Stimulated activated CD4-positive, alpha-beta T cell treated with anti-CD3 and anti-CD28 coated beads, TNF-alpha, amount 100 ng/mL, for 4 hours (primary cell): ENCODE data around the gene TMOD2.

Experiments
- DNase-seq, 3 experiments: peaks; one replicate each; pipeline ENCODE4 v3.0.0-alpha.2; 2020; ENCODE audit warnings: low read depth in 3 of 3

The TMOD2 gene

GRCh38 chr15:51736069-51736468 is 15.3 kb upstream of the TMOD2 start:
- no peak for DNase-seq

GRCh38 chr15:51736751-51737521 is 14.5 kb upstream of the TMOD2 start:
- peak; percentile 26 to 43 (median 34) for DNase-seq

GRCh38 chr15:51737522-51738305 is 13.7 kb upstream of the TMOD2 start, which contains the start of gene LYSMD2:
Gene LYSMD2, minus strand, starts transcription at chr15:51737655. Its CDS starts 33 bp downstream, at chr15:51737622.
- DNase-seq: peak; percentile 59 to 66 (median 65)

GRCh38 chr15:51738553-51738952 is 12.8 kb upstream of the TMOD2 start:
- no peak for DNase-seq

GRCh38 chr15:51739061-51739712 is 12.2 kb upstream of the TMOD2 start:
- DNase-seq: no peak

- DNase-seq: no peak
Measured at GRCh38 chr15:51749307-51749706, 2.1 kb upstream of the TMOD2 start.

GRCh38 chr15:51750186-51750585 is 1.2 kb upstream of the TMOD2 start:
- no peak for DNase-seq

- no peak for DNase-seq
Measured at GRCh38 chr15:51751697-51752683, 593 bp downstream of the TMOD2 start.

- DNase-seq: no peak
Measured at GRCh38 chr15:51752888-51753287, 1.5 kb downstream of the TMOD2 start.

- no peak for DNase-seq
Measured at GRCh38 chr15:51754267-51754666, 2.9 kb downstream of the TMOD2 start.

GRCh38 chr15:51755790-51756189 is 4.4 kb downstream of the TMOD2 start:
- DNase-seq: no peak

GRCh38 chr15:51756482-51756881 is 5.1 kb downstream of the TMOD2 start:
- no peak for DNase-seq

- DNase-seq: no peak
Measured at GRCh38 chr15:51757450-51757849, 6.1 kb downstream of the TMOD2 start.

GRCh38 chr15:51758645-51759044 is 7.2 kb downstream of the TMOD2 start:
- DNase-seq: no peak

- no peak for DNase-seq
Measured at GRCh38 chr15:51759557-51760070, 8.2 kb downstream of the TMOD2 start.

- no peak for DNase-seq
Measured at GRCh38 chr15:51760805-51761204, 9.4 kb downstream of the TMOD2 start.

- no peak for DNase-seq
Measured at GRCh38 chr15:51765751-51766150, 14.4 kb downstream of the TMOD2 start.

- no peak for DNase-seq
Measured at GRCh38 chr15:51766341-51766740, 14.9 kb downstream of the TMOD2 start.

- DNase-seq: no peak
Measured at GRCh38 chr15:51768018-51768417, 16.6 kb downstream of the TMOD2 start.

- no peak for DNase-seq
Measured at GRCh38 chr15:51770902-51771301, 19.5 kb downstream of the TMOD2 start.

GRCh38 chr15:51771773-51772172 is 20.4 kb downstream of the TMOD2 start:
- DNase-seq: no peak
